NT2/D1 (cell line): Measurements from ENCODE around the gene SRSF9.

ENCODE experiments used
- DNase-seq: peaks from one replicate; pipeline ENCODE4 v3.0.0-alpha.2; 2011; ENCODE audit warnings: low read depth, low spot score
- H3K27me3 ChIP-seq: 2 replicates; pipeline ENCODE4 v1.6.0; 2011; ENCODE audit warnings: mild to moderate bottlenecking; ENCODE audit not compliant: insufficient read length, insufficient read depth
- H3K36me3 ChIP-seq: 2 replicates; pipeline ENCODE4 v1.6.1; 2011; ENCODE audit warnings: mild to moderate bottlenecking, low read length, mixed read lengths; ENCODE audit not compliant: insufficient read depth, insufficient read length
- H3K4me1 ChIP-seq: 2 replicates; pipeline ENCODE4 v1.5.1; 2011; ENCODE audit not compliant: insufficient read depth, insufficient read length
- H3K4me3 ChIP-seq: 2 replicates; pipeline ENCODE4 v1.5.1; 2011; ENCODE audit warnings: low read depth; ENCODE audit not compliant: insufficient read length
- H3K9ac ChIP-seq: 2 replicates; pipeline ENCODE4 v1.6.0; 2011; ENCODE audit warnings: low read depth; ENCODE audit not compliant: insufficient read length
- H3K9me3 ChIP-seq: 2 replicates; pipeline ENCODE4 v1.5.1; 2011; ENCODE audit warnings: mild to moderate bottlenecking, low read length; ENCODE audit not compliant: insufficient read depth
- SUZ12 ChIP-seq: IDR thresholded peaks from 2 replicates; pipeline ENCODE4 v1.6.1; 2011; ENCODE audit not compliant: insufficient read length, insufficient read depth; ENCODE audit errors: extremely low read depth
- YY1 ChIP-seq: IDR thresholded peaks from 2 replicates; pipeline ENCODE4 v1.6.1; 2011; ENCODE audit not compliant: insufficient read length, insufficient read depth
- ZNF274 ChIP-seq: IDR thresholded peaks from 2 replicates; pipeline ENCODE4 v1.6.1; 2011; ENCODE audit warnings: mild to moderate bottlenecking, low read depth, low read length

SRSF9 gene

GRCh38 chr12:120429368-120429767 lies 40.2 kb downstream of the SRSF9 start:
- H3K4me3 ChIP-seq = no peak overlapping the region
- TF ChIP-seq YY1 (no peak), SUZ12 (no peak), ZNF274 (no peak)
- H3K9me3 ChIP-seq = peaks cover 9% of the 10 kb centered on the region
- H3K4me1 ChIP-seq = no peaks in the 10 kb centered on the region
- no peak for DNase-seq
- H3K36me3 ChIP-seq = no peaks in the 10 kb centered on the region
- H3K9ac ChIP-seq = no peak overlapping the region
- no peaks in the 10 kb centered on the region for H3K27me3 ChIP-seq

GRCh38 chr12:120428597-120429229 lies 40.8 kb downstream of the SRSF9 start:
- Histone ChIP-seq H3K4me3 (no peak overlapping the region), H3K36me3 (no peaks in the 10 kb centered on the region), H3K9me3 (peaks cover 9% of the 10 kb centered on the region), H3K27me3 (no peaks in the 10 kb centered on the region), H3K4me1 (no peaks in the 10 kb centered on the region), H3K9ac (no peak overlapping the region)
- TF ChIP-seq YY1 (no peak), ZNF274 (no peak), SUZ12 (no peak)
- DNase-seq = no peak

- no peaks in the 10 kb centered on the region for H3K36me3 ChIP-seq
- H3K27me3 ChIP-seq = no peaks in the 10 kb centered on the region
- no peak overlapping the region for H3K9ac ChIP-seq
- H3K4me3 ChIP-seq = no peak overlapping the region
- H3K4me1 ChIP-seq = peaks cover 2% of the 10 kb centered on the region
- TF ChIP-seq YY1 = no peak
- TF ChIP-seq ZNF274 = no peak
- TF ChIP-seq SUZ12 = no peak
- DNase-seq = no peak
- H3K9me3 ChIP-seq = peaks cover 4% of the 10 kb centered on the region
These were observed 43.8 kb downstream of the SRSF9 start for GRCh38 chr12:120425797-120426196.

- no peaks in the 10 kb centered on the region for H3K36me3 ChIP-seq
- H3K9me3 ChIP-seq = no peaks in the 10 kb centered on the region
- peaks cover 2% of the 10 kb centered on the region for H3K4me1 ChIP-seq
- TF ChIP-seq SUZ12 (no peak), ZNF274 (no peak), YY1 (no peak)
- DNase-seq = no peak
- H3K9ac ChIP-seq = no peak overlapping the region
- no peak overlapping the region for H3K4me3 ChIP-seq
- no peaks in the 10 kb centered on the region for H3K27me3 ChIP-seq
These were observed 46.6 kb downstream of the SRSF9 start for GRCh38 chr12:120422892-120423456.

- Histone ChIP-seq H3K4me1 (peaks cover 2% of the 10 kb centered on the region), H3K36me3 (no peaks in the 10 kb centered on the region), H3K4me3 (no peak overlapping the region), H3K9ac (no peak overlapping the region), H3K27me3 (no peaks in the 10 kb centered on the region), H3K9me3 (no peaks in the 10 kb centered on the region)
- no peak for TF ChIP-seq YY1
- TF ChIP-seq SUZ12 = no peak
- no peak for TF ChIP-seq ZNF274
- peak; percentile 62 for DNase-seq
These were observed 47.8 kb downstream of the SRSF9 start for GRCh38 chr12:120421701-120422100.

GRCh38 chr12:120417917-120418580 lies 51.5 kb downstream of the SRSF9 start:
- Histone ChIP-seq H3K9me3 (no peaks in the 10 kb centered on the region), H3K4me3 (no peak overlapping the region), H3K9ac (no peak overlapping the region), H3K4me1 (peaks cover 5% of the 10 kb centered on the region), H3K27me3 (no peaks in the 10 kb centered on the region), H3K36me3 (no peaks in the 10 kb centered on the region)
- TF ChIP-seq YY1 (no peak), ZNF274 (no peak), SUZ12 (no peak)
- DNase-seq = no peak

- H3K36me3 ChIP-seq = no peaks in the 10 kb centered on the region
These were observed 52.9 kb downstream of the SRSF9 start for GRCh38 chr12:120416490-120417216.

More at GRCh38 chr12:120416490-120417216, 52.9 kb downstream of the SRSF9 start:
- no peak overlapping the region for H3K4me3 ChIP-seq
- TF ChIP-seq ZNF274 (no peak), YY1 (no peak), SUZ12 (no peak)
- no peaks in the 10 kb centered on the region for H3K27me3 ChIP-seq
- DNase-seq = no peak
- H3K9ac ChIP-seq = no peak overlapping the region
- peaks cover 2% of the 10 kb centered on the region for H3K4me1 ChIP-seq
- H3K9me3 ChIP-seq = no peaks in the 10 kb centered on the region
